DND-41 (cell line): ENCODE data around the gene MYOD1.

Source experiments
- ATAC-seq: fragments of 200-7000 bp; cut with Tn5 transposase; 3 replicates; pipeline ENCODE4 v1.9.1; 2021; ENCODE audit warnings: low read depth; ENCODE audit not compliant: insufficient read depth
- DNase-seq: peaks from one replicate; pipeline ENCODE4 v3.0.0-alpha.2; 2020
- H2AFZ ChIP-seq: 2 replicates; pipeline ENCODE4 v1.6.0; 2012; ENCODE audit warnings: low read depth, low read length
- H3K27ac ChIP-seq: 2 replicates; pipeline ENCODE4 v1.5.1; 2012; ENCODE audit warnings: low read length, inconsistent platforms
- H3K27me3 ChIP-seq: fragments of 200-600 bp; sonication (generic); 2 replicates; pipeline ENCODE4 v1.6.0; 2012; ENCODE audit warnings: low read length, mild to moderate bottlenecking, inconsistent platforms; ENCODE audit not compliant: insufficient read depth, poor library complexity
- H3K36me3 ChIP-seq: 2 replicates; pipeline ENCODE4 v1.5.1; 2012; ENCODE audit warnings: low read length, inconsistent platforms; ENCODE audit not compliant: insufficient read depth
- H3K4me1 ChIP-seq: 2 replicates; pipeline ENCODE4 v1.5.1; 2012; ENCODE audit warnings: mild to moderate bottlenecking, low read length; ENCODE audit not compliant: insufficient read depth
- H3K4me2 ChIP-seq: 2 replicates; pipeline ENCODE4 v1.6.0; 2012; ENCODE audit warnings: mild to moderate bottlenecking, moderate library complexity, low read length, inconsistent platforms; ENCODE audit not compliant: insufficient read depth
- H3K4me3 ChIP-seq, 2 experiments: fragments of 200-600 bp in 1 of 2; shearing (Covaris generic) in 1 of 2; 2 replicates each; pipeline ENCODE4 v1.5.1; 2012 to 2016; ENCODE audit warnings: inconsistent platforms in 2 of 2, low read length in 2 of 2, mild to moderate bottlenecking in 2 of 2, low read depth in 1 of 2, moderate library complexity in 1 of 2
- H3K79me2 ChIP-seq: 2 replicates; pipeline ENCODE4 v1.6.0; 2012; ENCODE audit warnings: low read length, inconsistent platforms; ENCODE audit not compliant: insufficient read depth
- H3K9ac ChIP-seq: 2 replicates; pipeline ENCODE4 v1.6.0; 2012; ENCODE audit warnings: low read depth, mild to moderate bottlenecking, inconsistent platforms, low read length, moderate library complexity
- H3K9me3 ChIP-seq: 2 replicates; pipeline ENCODE4 v1.5.1; 2012; ENCODE audit warnings: low read length, moderate library complexity, mild to moderate bottlenecking, inconsistent platforms; ENCODE audit not compliant: insufficient read depth, severe bottlenecking
- H4K20me1 ChIP-seq: 2 replicates; pipeline ENCODE4 v1.6.0; 2012; ENCODE audit warnings: low read length; ENCODE audit not compliant: insufficient read depth
- CTCF ChIP-seq: IDR thresholded peaks from 2 replicates; pipeline ENCODE4 v1.5.1; 2012; ENCODE audit warnings: borderline replicate concordance, low read length, moderate library complexity, mild to moderate bottlenecking; ENCODE audit not compliant: poor library complexity, severe bottlenecking; ENCODE audit errors: extremely low read depth
- EZH2 ChIP-seq: IDR thresholded peaks from 3 replicates; pipeline ENCODE4 v1.6.1; 2012; ENCODE audit warnings: borderline replicate concordance, low read depth, mild to moderate bottlenecking, moderate library complexity, low read length, inconsistent platforms; ENCODE audit not compliant: severe bottlenecking

MYOD1 gene

DNA sequence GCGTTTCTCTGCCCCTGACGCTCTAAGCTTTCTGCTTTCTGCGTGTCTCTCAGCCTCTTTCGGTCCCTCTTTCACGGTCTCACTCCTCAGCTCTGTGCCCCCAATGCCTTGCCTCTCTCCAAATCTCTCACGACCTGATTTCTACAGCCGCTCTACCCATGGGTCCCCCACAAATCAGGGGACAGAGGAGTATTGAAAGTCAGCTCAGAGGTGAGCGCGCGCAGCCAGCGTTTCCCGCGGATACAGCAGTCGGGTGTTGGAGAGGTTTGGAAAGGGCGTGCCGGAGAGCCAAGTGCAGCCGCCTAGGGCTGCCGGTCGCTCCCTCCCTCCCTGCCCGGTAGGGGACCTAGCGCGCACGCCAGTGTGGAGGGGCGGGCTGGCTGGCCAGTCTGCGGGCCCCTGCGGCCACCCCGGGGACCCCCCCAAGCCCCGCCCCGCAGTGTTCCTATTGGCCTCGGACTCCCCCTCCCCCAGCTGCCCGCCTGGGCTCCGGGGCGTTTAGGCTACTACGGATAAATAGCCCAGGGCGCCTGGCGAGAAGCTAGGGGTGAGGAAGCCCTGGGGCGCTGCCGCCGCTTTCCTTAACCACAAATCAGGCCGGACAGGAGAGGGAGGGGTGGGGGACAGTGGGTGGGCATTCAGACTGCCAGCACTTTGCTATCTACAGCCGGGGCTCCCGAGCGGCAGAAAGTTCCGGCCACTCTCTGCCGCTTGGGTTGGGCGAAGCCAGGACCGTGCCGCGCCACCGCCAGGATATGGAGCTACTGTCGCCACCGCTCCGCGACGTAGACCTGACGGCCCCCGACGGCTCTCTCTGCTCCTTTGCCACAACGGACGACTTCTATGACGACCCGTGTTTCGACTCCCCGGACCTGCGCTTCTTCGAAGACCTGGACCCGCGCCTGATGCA is at the start of gene MYOD1:
MYOD1 (plus strand) TSS at position 544 of the 910 bp plus-strand sequence; CDS start at position 756, 212 bp downstream.
- Histone ChIP-seq H3K27ac (no peak within 1 kb of the TSS), H3K4me3 (no peak within 1 kb of the TSS), H3K79me2 (no peaks in the 10 kb centered on the region), H3K4me2 (no peak within 1 kb of the TSS), H3K36me3 (no peaks in the 10 kb centered on the region), H2AFZ (no peak within 1 kb of the TSS), H3K4me1 (no peaks in the 10 kb centered on the region), H3K27me3 (peaks cover 20% of the 10 kb centered on the region), H3K9me3 (no peaks in the 10 kb centered on the region), H4K20me1 (no peaks in the 10 kb centered on the region; the same call in 1 of the 2 replicates), H3K9ac (no peak within 1 kb of the TSS)
- ATAC-seq, result no peak
- no peak for TF ChIP-seq EZH2
- no peak for TF ChIP-seq CTCF
- no peak for DNase-seq

DNA sequence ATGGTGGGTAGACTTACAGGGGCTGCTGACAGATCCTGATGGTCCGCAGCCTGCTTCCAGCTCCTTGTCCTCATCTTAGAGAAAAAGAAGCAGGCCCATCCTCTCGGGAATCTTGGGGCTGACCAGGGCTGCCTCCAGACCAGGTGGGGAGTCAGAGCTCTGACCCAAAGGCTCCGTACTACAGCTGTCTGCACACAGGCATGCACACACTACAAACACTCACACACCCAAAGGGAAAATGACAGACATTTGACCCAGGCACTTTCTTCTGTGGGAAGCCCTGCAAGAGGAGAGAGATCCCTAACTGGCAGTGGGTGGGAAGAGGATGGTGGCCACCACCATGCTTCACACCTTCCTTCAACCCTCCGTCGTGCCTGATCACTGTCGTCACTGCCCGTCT is 46.9 kb upstream of the MYOD1 start:
- Histone ChIP-seq H3K4me1 (no peaks in the 10 kb centered on the region), H3K9me3 (no peaks in the 10 kb centered on the region), H3K4me2 (no peak overlapping the region), H3K79me2 (no peaks in the 10 kb centered on the region), H3K27ac (no peak overlapping the region), H3K4me3 (no peak overlapping the region), H4K20me1 (no peaks in the 10 kb centered on the region), H2AFZ (no peak overlapping the region), H3K36me3 (no peaks in the 10 kb centered on the region), H3K9ac (no peak overlapping the region), H3K27me3 (peaks cover 19% of the 10 kb centered on the region)
- DNase-seq (no peak), ATAC-seq (no peak)
- TF ChIP-seq EZH2 (no peak), CTCF (no peak)

GRCh38 chr11:17673951-17674350 is 45.4 kb upstream of the MYOD1 start:
- H3K36me3 ChIP-seq, result no peaks in the 10 kb centered on the region
- H3K79me2 ChIP-seq, result no peaks in the 10 kb centered on the region
- H2AFZ ChIP-seq, result no peak overlapping the region
- no peaks in the 10 kb centered on the region for H3K9me3 ChIP-seq
- H3K4me3 ChIP-seq, result no peak overlapping the region
- H4K20me1 ChIP-seq, result no peaks in the 10 kb centered on the region
- no peak overlapping the region for H3K9ac ChIP-seq
- no peak overlapping the region for H3K27ac ChIP-seq
- TF ChIP-seq CTCF (no peak), EZH2 (no peak)
- H3K4me2 ChIP-seq, result no peak overlapping the region
- ATAC-seq, result no peak
- peaks cover 24% of the 10 kb centered on the region for H3K27me3 ChIP-seq
- no peaks in the 10 kb centered on the region for H3K4me1 ChIP-seq
- no peak for DNase-seq
